ENCODE results near the gene ZNF215.

DNA sequence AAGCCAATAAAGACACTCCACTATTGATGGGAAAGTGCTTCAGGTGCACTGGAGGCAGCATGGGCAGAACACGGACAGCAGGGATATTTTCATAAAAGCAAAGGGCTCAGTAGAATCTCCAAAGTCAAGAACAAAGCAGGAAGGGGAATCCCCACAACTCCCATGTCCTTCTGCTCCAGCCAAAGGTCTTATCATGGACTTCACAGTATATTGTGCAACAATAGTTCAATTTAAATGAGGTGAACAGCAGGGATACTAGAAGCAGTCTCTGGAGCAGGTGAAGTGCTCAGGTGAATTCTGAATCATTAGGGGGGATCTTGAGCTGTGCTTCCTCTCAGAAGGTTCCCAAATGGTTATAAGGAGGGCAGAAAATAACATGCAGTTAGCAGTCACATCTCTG is 27.3 kb upstream of the ZNF215 start:
- TF ChIP-seq CTCF (IDR thresholded peaks at IDR 0.05; ENCODE audit: low read depth, low read length, poor library complexity, severe bottlenecking) (no peak), EZH2phosphoT487 (IDR thresholded peaks at IDR 0.05; ENCODE audit: borderline replicate concordance, low read length) (no peak)
